A549 (cell line): Measurements from ENCODE around the gene SIAH3. TPM values are rescaled to one million over a fixed set of nuclear protein-coding genes. Genes with fewer than 3 reads are reported as not detected.

Experiments used
- ATAC-seq, 2 experiments: fragments of 200-7000 bp in 1 of 2; fragments of >200 bp in 1 of 2; cut with Nextera tagmentation in 1 of 2; cut with Tn5 transposase in 1 of 2; 3 replicates each; pipeline versions ENCODE4 v1.8.0 to v1.9.1; 2018 to 2020; ENCODE audit warnings: mild to moderate bottlenecking in 1 of 2, moderate library complexity in 1 of 2
- CTCF ChIA-PET: fragments of 300-600 bp; sonication (Branson Sonifier 250); formaldehyde crosslinking; extraction: SDS; loops from one replicate; lab custom pipeline; 2021; ENCODE audit warnings: antibody characterized with exemption, inconsistent platforms; lab: Yijun Ruan, JAX
- POLR2A ChIA-PET: fragments of 350-600 bp; formaldehyde crosslinking; extraction: SDS; loops from one replicate; lab custom pipeline; 2021; ENCODE audit warnings: antibody characterized with exemption, inconsistent platforms; lab: Yijun Ruan, JAX
- DNase-seq, 2 experiments: peaks; one replicate each; pipeline versions ENCODE4 v3.0.0 to v3.0.0-alpha.2; 2011 to 2016; ENCODE audit warnings: low read depth in 1 of 2, low spot score in 1 of 2
- FAIRE-seq: peaks from 2 replicates; lab custom pipeline; 2011; peaks lifted over from hg19 to GRCh38; lab: Jason Lieb, UNC
- H3K27ac ChIP-seq, 2 experiments: fragments of >200 bp; sonication (Bioruptor Twin); formaldehyde crosslinking; 3 replicates each; pipeline ENCODE4 v1.5.1; 2016 to 2017
- H3K4me1 ChIP-seq: fragments of >200 bp; sonication (Bioruptor Twin); formaldehyde crosslinking; 3 replicates; pipeline ENCODE4 v1.6.1; 2016
- H3K4me2 ChIP-seq: fragments of >200 bp; sonication (Bioruptor Twin); formaldehyde crosslinking; 3 replicates; pipeline ENCODE4 v1.6.1; 2016
- H3K4me3 ChIP-seq: fragments of >200 bp; sonication (Bioruptor Twin); formaldehyde crosslinking; 3 replicates; pipeline ENCODE4 v1.5.1; 2016
- H3K9me3 ChIP-seq: fragments of >200 bp; sonication (Bioruptor Twin); formaldehyde crosslinking; 3 replicates; pipeline ENCODE4 v1.6.1; 2016
- ATOH8 ChIP-seq: fragments of 250-450 bp; sonication (Bioruptor Pico); IDR thresholded peaks from 2 replicates; pipeline ENCODE4 v1.5.0; 2020; ENCODE audit warnings: low read depth, mild to moderate bottlenecking, moderate library complexity
- CEBPB ChIP-seq, 2 experiments: fragments of >200 bp in 1 of 2; sonication (Bioruptor Twin) in 1 of 2; formaldehyde crosslinking in 1 of 2; IDR thresholded peaks; 2 replicates each; pipeline ENCODE4 v1.6.1; 2012 to 2016
- EHF ChIP-seq: fragments of 250-450 bp; sonication (Bioruptor Pico); IDR thresholded peaks from 2 replicates; pipeline ENCODE4 v1.5.0; 2020; ENCODE audit warnings: mild to moderate bottlenecking
- EHMT2 ChIP-seq: fragments of 200-600 bp; sonication (generic); IDR thresholded peaks from 2 replicates; pipeline ENCODE4 v1.6.1; 2016; ENCODE audit warnings: antibody characterized with exemption, low read depth, mild to moderate bottlenecking, moderate library complexity
- FOSL2 ChIP-seq, 2 experiments: fragments of 450-650 bp in 1 of 2; fragments of >200 bp in 1 of 2; sonication (Bioruptor Twin) in 1 of 2; formaldehyde crosslinking; IDR thresholded peaks; 2 replicates each; pipeline versions ENCODE4 v1.5.0 to v1.6.1; 2016 to 2020; ENCODE audit warnings: mild to moderate bottlenecking in 1 of 2, moderate library complexity in 1 of 2
- GATA3 ChIP-seq: IDR thresholded peaks from 2 replicates; pipeline ENCODE4 v1.6.1; 2012; ENCODE audit warnings: borderline replicate concordance
- HDAC2 ChIP-seq: fragments of 200-600 bp; sonication (generic); IDR thresholded peaks from 2 replicates; pipeline ENCODE4 v1.6.1; 2016
- HEYL ChIP-seq: fragments of 250-450 bp; sonication (Bioruptor Pico); IDR thresholded peaks from 2 replicates; pipeline ENCODE4 v1.8.0; 2021; ENCODE audit warnings: mild to moderate bottlenecking, moderate library complexity
- JUNB ChIP-seq: fragments of >200 bp; sonication (Bioruptor Twin); formaldehyde crosslinking; IDR thresholded peaks from 2 replicates; pipeline ENCODE4 v1.6.1; 2016
- MAX ChIP-seq: IDR thresholded peaks from 2 replicates; pipeline ENCODE4 v1.6.1; 2012
- MYC ChIP-seq: IDR thresholded peaks from 2 replicates; pipeline ENCODE4 v1.6.1; 2012; ENCODE audit warnings: mild to moderate bottlenecking, inconsistent platforms, low read length, improper control_type of control experiment, borderline replicate concordance
- NR3C1 ChIP-seq: fragments of >200 bp; sonication (Bioruptor Twin); formaldehyde crosslinking; IDR thresholded peaks from 3 replicates; pipeline ENCODE4 v1.6.1; 2017
- RAD21 ChIP-seq, 2 experiments: fragments of >200 bp in 1 of 2; sonication (Bioruptor Twin) in 1 of 2; formaldehyde crosslinking in 1 of 2; IDR thresholded peaks in 1 of 2; conservative IDR thresholded peaks in 1 of 2; 2 replicates in 1 of 2; 3 replicates in 1 of 2; pipeline ENCODE4 v1.6.1; 2012 to 2018; ENCODE audit warnings: inconsistent platforms in 1 of 2
- RARB ChIP-seq: fragments of 250-450 bp; sonication (Bioruptor Pico); IDR thresholded peaks from 2 replicates; pipeline ENCODE4 v1.8.0; 2021; ENCODE audit warnings: mild to moderate bottlenecking, moderate library complexity
- RCOR1 ChIP-seq: fragments of 150-350 bp; IDR thresholded peaks from 2 replicates; pipeline ENCODE4 v1.6.1; 2014; ENCODE audit warnings: antibody characterized with exemption, low read length, low read depth
- RNF2 ChIP-seq: fragments of 200-600 bp; sonication (generic); IDR thresholded peaks from 2 replicates; pipeline ENCODE4 v1.6.1; 2016; ENCODE audit warnings: low read depth, mild to moderate bottlenecking, antibody characterized with exemption, moderate library complexity, borderline replicate concordance
- SMC3 ChIP-seq: fragments of >200 bp; sonication (Bioruptor Twin); formaldehyde crosslinking; IDR thresholded peaks from 3 replicates; pipeline ENCODE4 v1.6.1; 2018; ENCODE audit warnings: inconsistent platforms
- SREBF2 ChIP-seq: fragments of 450-650 bp; IDR thresholded peaks from 2 replicates; pipeline ENCODE4 v1.6.1; 2014; ENCODE audit warnings: mild to moderate bottlenecking, moderate library complexity
- TP53 ChIP-seq: fragments of 250-450 bp; sonication (Bioruptor Pico); IDR thresholded peaks from 2 replicates; pipeline ENCODE4 v1.5.0; 2021; ENCODE audit warnings: mild to moderate bottlenecking, moderate library complexity
- ZC3H11A ChIP-seq: fragments of 450-650 bp; IDR thresholded peaks from 2 replicates; pipeline ENCODE4 v1.6.1; 2014; ENCODE audit warnings: antibody characterized with exemption, mild to moderate bottlenecking
- ZFP36 ChIP-seq: fragments of 450-650 bp; IDR thresholded peaks from 2 replicates; pipeline ENCODE4 v1.6.1; 2014; ENCODE audit warnings: borderline replicate concordance; ENCODE audit not compliant: partially characterized antibody
- ZNF302 ChIP-seq: fragments of 250-450 bp; sonication (Bioruptor Pico); IDR thresholded peaks from 2 replicates; pipeline ENCODE4 v1.9.0; 2021; ENCODE audit warnings: inconsistent platforms, mild to moderate bottlenecking, moderate library complexity
- WGBS: methylation state at CpG from one replicate; pipeline ENCODE4 v1.1.6; 2017; ENCODE audit errors: missing lambda C conversion rate; 5-methylcytosine and 5-hydroxymethylcytosine counted together
- polyA plus RNA-seq, 4 experiments: library from polyadenylated mRNA; depleted of rRNA in 3 of 4; stranded (reverse); fragments of >200 nt; fragmentation: RNase III in 1 of 4; extraction: RNeasy Plus Mini Kit Qiagen cat#74134 plus additional on column Dnase treatment in 1 of 4; gene quantifications; 2 replicates in 3 of 4; 3 replicates in 1 of 4; pipeline ENCODE4 v1.2.3, GENCODE V29; 2011 to 2017
- TF ChIP-seq, protein P1 (sequence below): fragments of >200 bp; sonication (Bioruptor Twin); formaldehyde crosslinking; IDR thresholded peaks from 3 replicates; pipeline ENCODE4 v1.5.1; 2016

Gene SIAH3
- polyA plus RNA-seq, 2 of the 4 experiments (the other 2 are of a cell fraction): not detected

- Histone ChIP-seq H3K27ac (no peak overlapping the region), H3K4me3 (no peak overlapping the region), H3K9me3 (no peaks in the 10 kb centered on the region), H3K4me1 (no peaks in the 10 kb centered on the region), H3K4me2 (no peak overlapping the region)
- FAIRE-seq (no peak), ATAC-seq (no peak), DNase-seq (no peak)
- no peak for TF ChIP-seq HDAC2
- TF ChIP-seq ATOH8 (CRISPR knock-in tag): no peak
- ChIA-PET POLR2A (no interaction called here), CTCF (no interaction called here)
- 28% methylated on average over 5 of the region's 5 CpGs for WGBS
These were observed 24.8 kb downstream of the SIAH3 start for GRCh38 chr13:45826731-45827130.

GRCh38 chr13:45825387-45825650 is 26.2 kb downstream of the SIAH3 start:
- Histone ChIP-seq H3K27ac (no peak overlapping the region), H3K4me3 (no peak overlapping the region), H3K4me1 (no peaks in the 10 kb centered on the region), H3K9me3 (no peaks in the 10 kb centered on the region), H3K4me2 (no peak overlapping the region)
- ATAC-seq (no peak), FAIRE-seq (no peak), DNase-seq (no peak)
- ChIA-PET POLR2A (no interaction called here), CTCF (no interaction called here)
- WGBS: 40% methylated on average over 4 of the region's 4 CpGs
- TF ChIP-seq, protein P1, sequence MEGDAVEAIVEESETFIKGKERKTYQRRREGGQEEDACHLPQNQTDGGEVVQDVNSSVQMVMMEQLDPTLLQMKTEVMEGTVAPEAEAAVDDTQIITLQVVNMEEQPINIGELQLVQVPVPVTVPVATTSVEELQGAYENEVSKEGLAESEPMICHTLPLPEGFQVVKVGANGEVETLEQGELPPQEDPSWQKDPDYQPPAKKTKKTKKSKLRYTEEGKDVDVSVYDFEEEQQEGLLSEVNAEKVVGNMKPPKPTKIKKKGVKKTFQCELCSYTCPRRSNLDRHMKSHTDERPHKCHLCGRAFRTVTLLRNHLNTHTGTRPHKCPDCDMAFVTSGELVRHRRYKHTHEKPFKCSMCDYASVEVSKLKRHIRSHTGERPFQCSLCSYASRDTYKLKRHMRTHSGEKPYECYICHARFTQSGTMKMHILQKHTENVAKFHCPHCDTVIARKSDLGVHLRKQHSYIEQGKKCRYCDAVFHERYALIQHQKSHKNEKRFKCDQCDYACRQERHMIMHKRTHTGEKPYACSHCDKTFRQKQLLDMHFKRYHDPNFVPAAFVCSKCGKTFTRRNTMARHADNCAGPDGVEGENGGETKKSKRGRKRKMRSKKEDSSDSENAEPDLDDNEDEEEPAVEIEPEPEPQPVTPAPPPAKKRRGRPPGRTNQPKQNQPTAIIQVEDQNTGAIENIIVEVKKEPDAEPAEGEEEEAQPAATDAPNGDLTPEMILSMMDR: no peak
- no peak for TF ChIP-seq MYC
- no peak for TF ChIP-seq JUNB

- Histone ChIP-seq H3K9me3 (no peaks in the 10 kb centered on the region), H3K4me1 (no peaks in the 10 kb centered on the region), H3K4me2 (no peak overlapping the region)
- CTCF ChIA-PET: interaction anchor here (0.9 to 1.2 kb wide), 2 partner anchors 12 to 88 kb away, joined by 3 to 5 read pairs; no protein-coding TSS in a partner anchor
- no peak for FAIRE-seq
- TF ChIP-seq EHMT2 (no peak), RCOR1 (no peak), ZNF302 (CRISPR knock-in tag) (no peak), RNF2 (no peak), ZFP36 (no peak), CEBPB (IDR thresholded peaks at IDR 0.05) (no peak), SREBF2 (no peak), RARB (no peak), HEYL (CRISPR knock-in tag) (no peak), MAX (no peak), EHF (no peak), GATA3 (no peak), RAD21 (conservative IDR thresholded peaks at IDR 0.05 in 1 of 2, IDR thresholded peaks at IDR 0.05 in 1 of 2) (no peak), SMC3 (no peak), TP53 (CRISPR knock-in tag) (no peak), NR3C1 (no peak), ZC3H11A (no peak), FOSL2 (IDR thresholded peaks at IDR 0.05) (no peak), FOSL2 (CRISPR knock-in tag; IDR thresholded peaks at IDR 0.05) (no peak)
- TF ChIP-seq, all 56 proteins: peak for 0
- H3K27ac ChIP-seq: no peak overlapping the region
- POLR2A ChIA-PET: no interaction called here
- DNase-seq (no peak), ATAC-seq (no peak)
- no peak overlapping the region for H3K4me3 ChIP-seq
These were observed 28.0 kb downstream of the SIAH3 start for GRCh38 chr13:45823583-45823982.
